PFSK-1 (cell line): ENCODE data around the gene SETD1A.

Source experiments
- POLR2AphosphoS5 ChIP-seq: IDR thresholded peaks from 2 replicates; pipeline ENCODE4 v1.6.1; 2012; ENCODE audit warnings: low read depth, mild to moderate bottlenecking, control low read depth, low read length, moderate library complexity
- REST ChIP-seq, 2 experiments: IDR thresholded peaks; 2 replicates each; pipeline versions ENCODE4 v1.6.1 to v1.8.0; 2011 to 2012; ENCODE audit warnings: low read depth in 2 of 2, low read length in 2 of 2, control low read depth in 1 of 2, inconsistent platforms in 1 of 2, mild to moderate bottlenecking in 1 of 2, moderate library complexity in 1 of 2; ENCODE audit not compliant: insufficient read depth in 1 of 2
- SIN3A ChIP-seq: IDR thresholded peaks from 2 replicates; pipeline ENCODE4 v1.6.1; 2012; ENCODE audit warnings: mild to moderate bottlenecking, low read length, moderate library complexity, borderline replicate concordance; ENCODE audit not compliant: insufficient read depth
- TAF1 ChIP-seq: IDR thresholded peaks from 2 replicates; pipeline ENCODE4 v1.6.1; 2012; ENCODE audit warnings: low read length, control low read depth, borderline replicate concordance; ENCODE audit not compliant: insufficient read depth

- TF ChIP-seq TAF1 (no peak), REST (IDR thresholded peaks at IDR 0.05; ENCODE audit: insufficient read depth in 1 of 2, low read depth in 2 of 2, low read length in 2 of 2) (no peak), POLR2AphosphoS5 (no peak), SIN3A (no peak)
Observed at GRCh38 chr16:30995927-30996323, 38.4 kb downstream of the SETD1A start.
